ENCODE measurements around the gene ADAMTSL2. TPM values are rescaled to one million over a fixed set of nuclear protein-coding genes. Genes with fewer than 3 reads are reported as not detected.

ADAMTSL2 gene
- total RNA-seq, 1 donor from 2014 or later: 0.16 TPM

DNA sequence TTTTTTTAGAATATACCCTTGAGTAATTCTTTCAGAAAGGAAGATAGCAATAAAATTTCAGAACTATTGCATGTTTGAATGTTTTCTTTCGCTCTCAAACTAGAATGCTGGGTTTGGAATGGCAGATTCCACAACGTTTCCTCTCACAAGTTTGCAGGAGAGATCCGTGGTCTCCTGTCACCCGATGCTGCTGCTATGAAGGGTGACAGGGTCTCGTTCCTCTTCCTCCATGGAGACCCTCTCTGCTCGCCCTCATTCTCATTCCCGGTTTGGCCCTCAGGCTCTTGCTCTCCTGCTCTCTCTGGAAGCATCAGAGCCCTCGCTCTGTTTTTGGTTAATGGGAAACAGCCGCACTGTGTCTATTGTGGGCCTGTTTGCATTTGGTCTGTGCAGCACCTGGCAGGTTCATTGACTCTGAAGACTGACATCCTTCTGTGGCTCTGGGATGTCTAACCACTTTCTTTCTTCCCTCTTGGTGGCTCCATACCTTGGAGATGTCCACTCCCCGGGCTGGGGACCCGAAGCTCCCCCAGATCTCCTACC, 87.3 kb downstream of the ADAMTSL2 start:
- TF ChIP-seq, protein P1, sequence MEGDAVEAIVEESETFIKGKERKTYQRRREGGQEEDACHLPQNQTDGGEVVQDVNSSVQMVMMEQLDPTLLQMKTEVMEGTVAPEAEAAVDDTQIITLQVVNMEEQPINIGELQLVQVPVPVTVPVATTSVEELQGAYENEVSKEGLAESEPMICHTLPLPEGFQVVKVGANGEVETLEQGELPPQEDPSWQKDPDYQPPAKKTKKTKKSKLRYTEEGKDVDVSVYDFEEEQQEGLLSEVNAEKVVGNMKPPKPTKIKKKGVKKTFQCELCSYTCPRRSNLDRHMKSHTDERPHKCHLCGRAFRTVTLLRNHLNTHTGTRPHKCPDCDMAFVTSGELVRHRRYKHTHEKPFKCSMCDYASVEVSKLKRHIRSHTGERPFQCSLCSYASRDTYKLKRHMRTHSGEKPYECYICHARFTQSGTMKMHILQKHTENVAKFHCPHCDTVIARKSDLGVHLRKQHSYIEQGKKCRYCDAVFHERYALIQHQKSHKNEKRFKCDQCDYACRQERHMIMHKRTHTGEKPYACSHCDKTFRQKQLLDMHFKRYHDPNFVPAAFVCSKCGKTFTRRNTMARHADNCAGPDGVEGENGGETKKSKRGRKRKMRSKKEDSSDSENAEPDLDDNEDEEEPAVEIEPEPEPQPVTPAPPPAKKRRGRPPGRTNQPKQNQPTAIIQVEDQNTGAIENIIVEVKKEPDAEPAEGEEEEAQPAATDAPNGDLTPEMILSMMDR (conservative IDR thresholded peaks at IDR 0.05): no peak
- no peaks in the 10 kb centered on the region for H3K4me1 Mint-ChIP-seq
- H3K4me3 Mint-ChIP-seq: no peak overlapping the region

DNA sequence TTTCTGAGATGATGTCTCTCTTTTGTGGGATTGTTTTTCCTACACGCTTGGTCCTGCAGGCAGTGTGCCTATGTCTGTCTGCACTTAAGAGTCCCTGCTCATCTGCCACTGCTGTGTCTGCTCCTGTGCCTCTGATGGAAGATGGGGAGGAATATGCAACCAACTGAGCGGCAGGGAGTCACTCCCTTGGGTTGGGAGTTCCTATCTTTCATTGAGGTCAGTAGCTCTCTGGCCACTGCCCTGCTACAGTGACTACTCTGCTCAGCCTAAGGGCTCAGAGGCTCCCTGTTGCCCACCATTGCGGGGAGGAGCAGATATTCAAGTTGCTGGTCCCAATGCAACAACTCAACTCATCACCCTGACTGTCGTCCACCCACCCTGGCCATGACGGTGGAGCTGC, 88.1 kb downstream of the ADAMTSL2 start:
- H3K27ac Mint-ChIP-seq (ENCODE audit: unreplicated experiment): no peak overlapping the region
- peaks cover 69% of the 10 kb centered on the region for H3K27me3 Mint-ChIP-seq (ENCODE audit: low read depth)
- TF ChIP-seq, protein P1 (conservative IDR thresholded peaks at IDR 0.05): no peak
- no peaks in the 10 kb centered on the region for H3K4me1 Mint-ChIP-seq
- H3K9me3 Mint-ChIP-seq: peaks cover 11% of the 10 kb centered on the region
- H3K36me3 Mint-ChIP-seq (ENCODE audit: low read depth): peaks cover 3% of the 10 kb centered on the region
- H3K4me3 Mint-ChIP-seq: no peak overlapping the region
- DNase-seq (ENCODE audit: low read depth, low spot score): no peak

More for the DNA sequence above, 87.3 kb downstream of the ADAMTSL2 start:
- Mint-ChIP-seq H3K27ac (ENCODE audit: unreplicated experiment) (no peak overlapping the region), H3K9me3 (peaks cover 11% of the 10 kb centered on the region), H3K27me3 (ENCODE audit: low read depth) (peaks cover 72% of the 10 kb centered on the region), H3K36me3 (ENCODE audit: low read depth) (peaks cover 3% of the 10 kb centered on the region)
- no peak for DNase-seq (ENCODE audit: low read depth, low spot score)

Other genes starting within 250 kb of the ADAMTSL2 start
- gene SURF6, start 198.5 kb upstream of the ADAMTSL2 start, total RNA-seq: 22.4 and 23.9 TPM in 2 replicates
- 69.7 and 70.6 TPM in 2 replicates for gene MED22, start 186.6 kb upstream of the ADAMTSL2 start, total RNA-seq
- gene RPL7A, start 186.5 kb upstream of the ADAMTSL2 start, total RNA-seq: 2,746 and 2,748 TPM in 2 replicates
- 32.0 and 32.1 TPM in 2 replicates for gene SURF1, start 178.2 kb upstream of the ADAMTSL2 start, total RNA-seq
- 31.8 and 34.3 TPM in 2 replicates for gene SURF2, start 178.2 kb upstream of the ADAMTSL2 start, total RNA-seq
- 121 and 136 TPM in 2 replicates for gene SURF4, start 158.6 kb upstream of the ADAMTSL2 start, total RNA-seq
- gene STKLD1, start 158.3 kb upstream of the ADAMTSL2 start, total RNA-seq: 2.8 and 2.9 TPM in 2 replicates
- 34.0 and 35.4 TPM in 2 replicates for gene REXO4, start 116.7 kb upstream of the ADAMTSL2 start, total RNA-seq
- gene ADAMTS13, start 112.3 kb upstream of the ADAMTSL2 start, total RNA-seq: 5.8 and 6.0 TPM in 2 replicates
- gene CACFD1, start 74.7 kb upstream of the ADAMTSL2 start, total RNA-seq: 42.6 and 45.8 TPM in 2 replicates
- 29.0 and 30.9 TPM in 2 replicates for gene SLC2A6, start 55.6 kb upstream of the ADAMTSL2 start, total RNA-seq
- gene MYMK, start 9.7 kb upstream of the ADAMTSL2 start, total RNA-seq: not detected in 2 replicates
- not detected in 2 replicates for gene FAM163B, start 74.7 kb downstream of the ADAMTSL2 start, total RNA-seq
- gene DBH, start 101.7 kb downstream of the ADAMTSL2 start, total RNA-seq: 0.59 and 0.75 TPM in 2 replicates
- 4.5 and 4.6 TPM in 2 replicates for gene SARDH, start 203.6 kb downstream of the ADAMTSL2 start, total RNA-seq